Psoas muscle (tissue), 8 donors: ENCODE data around the gene KLF6. TPM values are rescaled to one million over a fixed set of nuclear protein-coding genes. Genes with fewer than 3 reads are reported as not detected.
A peak's percentile ranks its signal among the peaks of the same experiment; 100 is the strongest.

Experiments
- ATAC-seq, 4 donors: fragments of 200-7000 bp; cut with Tn5 transposase; one replicate each; pipeline ENCODE4 v1.9.1; 2020; ENCODE audit warnings: moderate library complexity in 3 of 4, mild to moderate bottlenecking in 2 of 4
- DNase-seq, 2 donors: peaks; one replicate each; pipeline ENCODE4 v3.0.0-alpha.2; 2020
- H3K27ac ChIP-seq: fragments of 200-600 bp; one replicate; pipeline ENCODE4 v1.8.0; 2022
- H3K27me3 ChIP-seq, 3 donors: fragments of 200-600 bp in 1 of 3; one replicate each; pipeline versions ENCODE4 v1.6.1 to v1.8.0; 2013 to 2022; ENCODE audit warnings: low read length in 2 of 3, mild to moderate bottlenecking in 2 of 3, moderate library complexity in 1 of 3; ENCODE audit not compliant: insufficient read depth in 3 of 3
- H3K36me3 ChIP-seq, 2 donors: fragments of 200-600 bp in 1 of 2; one replicate each; pipeline versions ENCODE4 v1.6.1 to v1.8.0; 2013 to 2022; ENCODE audit warnings: low read depth in 1 of 2, mild to moderate bottlenecking in 1 of 2, moderate library complexity in 1 of 2; ENCODE audit not compliant: insufficient read depth in 1 of 2
- H3K4me1 ChIP-seq: fragments of 200-600 bp; one replicate; pipeline ENCODE4 v1.8.0; 2022
- H3K4me3 ChIP-seq: fragments of 200-600 bp; one replicate; pipeline ENCODE4 v1.8.0; 2022; ENCODE audit warnings: mild to moderate bottlenecking
- H3K9me3 ChIP-seq: fragments of 200-600 bp; one replicate; pipeline ENCODE4 v1.8.0; 2022
- CTCF ChIP-seq: fragments of 200-600 bp; IDR thresholded peaks from one replicate; pipeline ENCODE4 v1.8.0; 2022; ENCODE audit warnings: antibody characterized with exemption
- WGBS, 3 donors: extraction: QIAGEN DNeasy Blood & Tissue Kit; methylation state at CpG; one replicate each; pipeline versions ENCODE4 v1.1.6 to v1.1.7; 2013; 5-methylcytosine and 5-hydroxymethylcytosine counted together
- intact Hi-C, 2 donors: fragments of 100-400 bp; cut with DNase I; formaldehyde crosslinking; loops; one replicate each; pipeline versions ENCODE4 v1.11.0 to v1.14.2; 2022
- polyA plus RNA-seq, 3 donors: library from polyadenylated mRNA; stranded (reverse); fragments of 200-250 nt; gene quantifications; one replicate each; pipeline ENCODE4 v1.2.3, GENCODE V29; 2013
- total RNA-seq, 4 donors: library from RNA; stranded (reverse); fragmentation: NEBNext Ultra II Directional in 2 of 4; extraction: Animal tissue kit (Norgen Biotek cat#: 25700) in 2 of 4; gene quantifications; one replicate each; pipeline versions ENCODE4 v1.2.1 to v1.2.4, GENCODE V29; 2021 to 2023
- donor health status: healthy with polysubstance abuse.
- donor health status: DM: no; HTN: no; CAD: no; lungs with moderate emphysema.
- donor health status: Bipolar disorder and iron deficiency.
- donor health status: healthy.
- donor health status: DM: yes; HTN: yes; CAD: no.
- donor health status: DM: no; HTN: no; CAD: no.
- donor health status: DM: no; HTN: no; CAD: no.
- donor health status: DM: yes; HTN: yes; CAD: no.

KLF6 gene
- total and polyA plus RNA-seq, 7 donors, result 30.4 to 296 (median 135) TPM

GRCh38 chr10:3805791-3806461 lies 20.9 kb upstream of the KLF6 start:
- H3K27me3 ChIP-seq, result no peaks in the 10 kb centered on the region
- H3K9me3 ChIP-seq, result no peaks in the 10 kb centered on the region
- TF ChIP-seq CTCF, result no peak
- no peaks in the 10 kb centered on the region for H3K36me3 ChIP-seq
- peak in 1 of 2 donors; percentile 65 for DNase-seq
- peak in 2 of 4 donors; percentile 4 to 18 for ATAC-seq
- peak overlapping the region; percentile 35 for H3K4me3 ChIP-seq
- peak overlapping the region; percentile 95 for H3K27ac ChIP-seq
- 22 to 28% (median 23%) methylated on average over 10 of the region's 10 CpGs for WGBS, 3 donors
- intact Hi-C loops, result loop anchor here in 1 of 2 donors (5.0 kb wide), 1 partner anchor 436 kb away; no protein-coding TSS in a partner anchor
- H3K4me1 ChIP-seq, result peaks cover 67% of the 10 kb centered on the region

GRCh38 chr10:3805201-3805790 lies 20.3 kb upstream of the KLF6 start:
- WGBS, 3 donors, result 19 to 34% (median 23%) methylated on average over 7 of the region's 7 CpGs
- H3K27me3 ChIP-seq, result no peaks in the 10 kb centered on the region
- peak overlapping the region; percentile 35 for H3K4me3 ChIP-seq
- H3K4me1 ChIP-seq, result peaks cover 61% of the 10 kb centered on the region
- peak; percentile 25 to 52 (median 38) for ATAC-seq
- no peak for TF ChIP-seq CTCF
- DNase-seq, result peak in 1 of 2 donors; percentile 53
- no peaks in the 10 kb centered on the region for H3K9me3 ChIP-seq
- peak overlapping the region; percentile 95 for H3K27ac ChIP-seq
- intact Hi-C loops, result loop anchor here in 1 of 2 donors (5.0 kb wide), 1 partner anchor 437 kb away; no protein-coding TSS in a partner anchor
- no peaks in the 10 kb centered on the region for H3K36me3 ChIP-seq

GRCh38 chr10:3803927-3804741 lies 19.1 kb upstream of the KLF6 start:
- WGBS, 3 donors, result 68 to 75% (median 69%) methylated on average over 13 of the region's 13 CpGs
- ATAC-seq, result peak in 1 of 4 donors; percentile 2
- DNase-seq, result no peak
- H3K27ac ChIP-seq, result peak overlapping the region; percentile 95
- intact Hi-C loops, result loop anchor here in 1 of 2 donors (2.0 kb wide), 1 partner anchor 17 kb away; no protein-coding TSS in a partner anchor
- no peaks in the 10 kb centered on the region for H3K27me3 ChIP-seq
- TF ChIP-seq CTCF, result no peak
- H3K9me3 ChIP-seq, result no peaks in the 10 kb centered on the region
- peak overlapping the region; percentile 17 for H3K4me3 ChIP-seq
- no peaks in the 10 kb centered on the region for H3K36me3 ChIP-seq
- peaks cover 57% of the 10 kb centered on the region for H3K4me1 ChIP-seq

GRCh38 chr10:3803295-3803926 lies 18.4 kb upstream of the KLF6 start:
- Histone ChIP-seq H3K4me3 (peak overlapping the region; percentile 17), H3K27me3 (no peaks in the 10 kb centered on the region), H3K36me3 (no peaks in the 10 kb centered on the region), H3K27ac (peak overlapping the region; percentile 95), H3K4me1 (peaks cover 51% of the 10 kb centered on the region), H3K9me3 (no peaks in the 10 kb centered on the region)
- ATAC-seq, result peak; percentile 31 to 61 (median 58)
- DNase-seq, result peak in 1 of 2 donors; percentile 47
- intact Hi-C loops, result loop anchor here in 1 of 2 donors (2.0 kb wide), 1 partner anchor 17 kb away; no protein-coding TSS in a partner anchor
- 41 to 60% (median 43%) methylated on average over 11 of the region's 11 CpGs for WGBS, 3 donors
- no peak for TF ChIP-seq CTCF
